Activated CD8-positive, alpha-beta T cell treated with anti-CD3 and anti-CD28 coated beads, Interleukin-2, amount 10 ng/mL, durations not matched to agents 7 days and 5 days (primary cell): ENCODE measurements around the gene CCDC110. TPM values are rescaled to one million over a fixed set of nuclear protein-coding genes. Genes with fewer than 3 reads are reported as not detected.

ENCODE experiments used
- ATAC-seq: fragments of 150-1000 bp; cut with Tn5 transposase; one replicate; pipeline ENCODE4 v1.10.0; 2021; ENCODE audit warnings: moderate library complexity
- CTCF ChIA-PET: fragments of 350-600 bp; sonication (Branson Sonifier 250); formaldehyde crosslinking; loops from one replicate; lab custom pipeline; 2021; ENCODE audit warnings: antibody characterized with exemption; lab: Charles Lee
- POLR2A ChIA-PET: fragments of 350-600 bp; sonication (Branson Sonifier 250); formaldehyde crosslinking; loops from one replicate; lab custom pipeline; 2021; ENCODE audit warnings: antibody characterized with exemption; lab: Charles Lee
- DNase-seq: peaks from one replicate; pipeline ENCODE4 v3.0.0-alpha.2; 2020
- H3K27ac Mint-ChIP-seq: one replicate; pipeline ENCODE4 v1.8.0; 2021; ENCODE audit warnings: mild to moderate bottlenecking, mixed read lengths
- H3K27me3 Mint-ChIP-seq: one replicate; pipeline ENCODE4 v1.8.0; 2021; ENCODE audit warnings: low read depth, mixed read lengths
- H3K36me3 Mint-ChIP-seq: one replicate; pipeline ENCODE4 v1.8.0; 2021; ENCODE audit warnings: low read depth, mixed read lengths
- H3K4me1 Mint-ChIP-seq: one replicate; pipeline ENCODE4 v1.8.0; 2021; ENCODE audit warnings: low read depth, mixed read lengths
- H3K4me3 Mint-ChIP-seq: one replicate; pipeline ENCODE4 v1.8.0; 2021; ENCODE audit warnings: mild to moderate bottlenecking, mixed read lengths
- H3K9me3 Mint-ChIP-seq: one replicate; pipeline ENCODE4 v1.8.0; 2022; ENCODE audit warnings: mixed read lengths; ENCODE audit not compliant: insufficient read depth
- total RNA-seq, 2 experiments: library from RNA; stranded (reverse); gene quantifications; one replicate each; pipeline ENCODE4 v1.2.3, GENCODE V29; 2021

The CCDC110 gene
- total RNA-seq, 2 experiments from 2014 or later, result not detected

GRCh38 chr4:185469580-185470154 is 1.9 kb downstream of the CCDC110 start:
- ATAC-seq (no peak), DNase-seq (no peak)
- Mint-ChIP-seq H3K9me3 (no peaks in the 10 kb centered on the region), H3K27ac (no peak overlapping the region), H3K4me3 (no peak overlapping the region), H3K4me1 (peaks cover 8% of the 10 kb centered on the region), H3K27me3 (peaks cover 51% of the 10 kb centered on the region), H3K36me3 (no peaks in the 10 kb centered on the region)
- POLR2A ChIA-PET, result no interaction called here
- CTCF ChIA-PET, result interaction anchor here (1.3 kb wide), 1 partner anchor 568 kb away, joined by 3 read pairs; no protein-coding TSS in a partner anchor

- ATAC-seq, result no peak
- Mint-ChIP-seq H3K9me3 (no peaks in the 10 kb centered on the region), H3K4me3 (no peak overlapping the region), H3K4me1 (peaks cover 8% of the 10 kb centered on the region), H3K36me3 (no peaks in the 10 kb centered on the region), H3K27ac (no peak overlapping the region), H3K27me3 (peaks cover 51% of the 10 kb centered on the region)
- DNase-seq, result no peak
- CTCF ChIA-PET, result no interaction called here
- POLR2A ChIA-PET, result no interaction called here
These were observed 2.5 kb downstream of the CCDC110 start for GRCh38 chr4:185468999-185469398.

- no peak overlapping the region for H3K4me3 Mint-ChIP-seq
- POLR2A ChIA-PET, result no interaction called here
- H3K9me3 Mint-ChIP-seq, result no peaks in the 10 kb centered on the region
- no peak for ATAC-seq
- CTCF ChIA-PET, result interaction anchor here (1.0 kb wide), 1 partner anchor 22 kb away, joined by 3 read pairs; no protein-coding TSS in a partner anchor
- peaks cover 52% of the 10 kb centered on the region for H3K27me3 Mint-ChIP-seq
- peaks cover 8% of the 10 kb centered on the region for H3K4me1 Mint-ChIP-seq
- H3K36me3 Mint-ChIP-seq, result no peaks in the 10 kb centered on the region
- no peak overlapping the region for H3K27ac Mint-ChIP-seq
- no peak for DNase-seq
These were observed 3.5 kb downstream of the CCDC110 start for GRCh38 chr4:185467991-185468390.

- H3K4me1 Mint-ChIP-seq, result peaks cover 8% of the 10 kb centered on the region
- ChIA-PET POLR2A (no interaction called here), CTCF (interaction anchor here (1.0 to 1.3 kb wide), 2 partner anchors 21 to 33 kb away, joined by 3 read pairs; no protein-coding TSS in a partner anchor)
- no peak overlapping the region for H3K4me3 Mint-ChIP-seq
- no peaks in the 10 kb centered on the region for H3K36me3 Mint-ChIP-seq
- no peak for DNase-seq
- no peaks in the 10 kb centered on the region for H3K9me3 Mint-ChIP-seq
- peaks cover 52% of the 10 kb centered on the region for H3K27me3 Mint-ChIP-seq
- no peak for ATAC-seq
- H3K27ac Mint-ChIP-seq, result no peak overlapping the region
These were observed 4.4 kb downstream of the CCDC110 start for GRCh38 chr4:185467101-185467500.

GRCh38 chr4:185465707-185466106 is 5.8 kb downstream of the CCDC110 start:
- Mint-ChIP-seq H3K27ac (no peak overlapping the region), H3K36me3 (no peaks in the 10 kb centered on the region), H3K9me3 (no peaks in the 10 kb centered on the region), H3K4me3 (no peak overlapping the region), H3K27me3 (peaks cover 52% of the 10 kb centered on the region), H3K4me1 (peaks cover 4% of the 10 kb centered on the region)
- ATAC-seq (no peak), DNase-seq (no peak)
- POLR2A ChIA-PET, result no interaction called here
- CTCF ChIA-PET, result no interaction called here

- ATAC-seq (no peak), DNase-seq (no peak)
- Mint-ChIP-seq H3K27me3 (peaks cover 54% of the 10 kb centered on the region), H3K4me3 (no peak overlapping the region), H3K27ac (no peak overlapping the region), H3K36me3 (no peaks in the 10 kb centered on the region), H3K4me1 (no peaks in the 10 kb centered on the region), H3K9me3 (no peaks in the 10 kb centered on the region)
- ChIA-PET POLR2A (no interaction called here), CTCF (no interaction called here)
These were observed 6.6 kb downstream of the CCDC110 start for GRCh38 chr4:185464887-185465286.

- Mint-ChIP-seq H3K4me1 (no peaks in the 10 kb centered on the region), H3K27ac (no peak overlapping the region), H3K36me3 (no peaks in the 10 kb centered on the region), H3K4me3 (no peak overlapping the region), H3K27me3 (peaks cover 52% of the 10 kb centered on the region), H3K9me3 (no peaks in the 10 kb centered on the region)
- POLR2A ChIA-PET, result no interaction called here
- CTCF ChIA-PET, result no interaction called here
- no peak for ATAC-seq
- no peak for DNase-seq
These were observed 7.3 kb downstream of the CCDC110 start for GRCh38 chr4:185464183-185464582.

- no peak for DNase-seq
- H3K27ac Mint-ChIP-seq, result no peak overlapping the region
These were observed 8.0 kb downstream of the CCDC110 start for GRCh38 chr4:185463541-185463940.

GRCh38 chr4:185461565-185461964 is 10.0 kb downstream of the CCDC110 start:
- Mint-ChIP-seq H3K4me3 (no peak overlapping the region), H3K27ac (no peak overlapping the region), H3K9me3 (no peaks in the 10 kb centered on the region), H3K4me1 (no peaks in the 10 kb centered on the region), H3K36me3 (no peaks in the 10 kb centered on the region), H3K27me3 (peaks cover 38% of the 10 kb centered on the region)
- DNase-seq (no peak), ATAC-seq (no peak)
- POLR2A ChIA-PET, result no interaction called here
- CTCF ChIA-PET, result interaction anchor here (0.6 kb wide), 1 partner anchor 33 kb away, joined by 3 read pairs; no protein-coding TSS in a partner anchor

More at GRCh38 chr4:185463541-185463940, 8.0 kb downstream of the CCDC110 start:
- no peaks in the 10 kb centered on the region for H3K4me1 Mint-ChIP-seq
- peaks cover 50% of the 10 kb centered on the region for H3K27me3 Mint-ChIP-seq
- no peaks in the 10 kb centered on the region for H3K9me3 Mint-ChIP-seq
- ATAC-seq, result no peak
- H3K4me3 Mint-ChIP-seq, result no peak overlapping the region
- POLR2A ChIA-PET, result no interaction called here
- H3K36me3 Mint-ChIP-seq, result no peaks in the 10 kb centered on the region
- CTCF ChIA-PET, result no interaction called here

GRCh38 chr4:185457136-185457535 is 14.4 kb downstream of the CCDC110 start:
- ChIA-PET POLR2A (no interaction called here), CTCF (no interaction called here)
- Mint-ChIP-seq H3K4me1 (no peaks in the 10 kb centered on the region), H3K9me3 (no peaks in the 10 kb centered on the region), H3K36me3 (no peaks in the 10 kb centered on the region), H3K4me3 (no peak overlapping the region), H3K27me3 (peaks cover 23% of the 10 kb centered on the region), H3K27ac (no peak overlapping the region)
- ATAC-seq (no peak), DNase-seq (no peak)

- Mint-ChIP-seq H3K9me3 (no peaks in the 10 kb centered on the region), H3K4me3 (no peak overlapping the region), H3K4me1 (no peaks in the 10 kb centered on the region), H3K36me3 (no peaks in the 10 kb centered on the region), H3K27ac (no peak overlapping the region), H3K27me3 (peaks cover 21% of the 10 kb centered on the region)
- no peak for ATAC-seq
- ChIA-PET CTCF (no interaction called here), POLR2A (no interaction called here)
- DNase-seq, result no peak
These were observed 15.4 kb downstream of the CCDC110 start for GRCh38 chr4:185456131-185456530.

GRCh38 chr4:185445209-185445608 is 26.3 kb downstream of the CCDC110 start:
- H3K27ac Mint-ChIP-seq, result no peak overlapping the region
- CTCF ChIA-PET, result no interaction called here

GRCh38 chr4:185441479-185441878 is 30.1 kb downstream of the CCDC110 start:
- no peaks in the 10 kb centered on the region for H3K9me3 Mint-ChIP-seq
- no peaks in the 10 kb centered on the region for H3K36me3 Mint-ChIP-seq
- POLR2A ChIA-PET, result no interaction called here
- H3K4me1 Mint-ChIP-seq, result no peaks in the 10 kb centered on the region
- no peak overlapping the region for H3K27ac Mint-ChIP-seq
- H3K4me3 Mint-ChIP-seq, result no peak overlapping the region
- H3K27me3 Mint-ChIP-seq, result peaks cover 4% of the 10 kb centered on the region
- ATAC-seq (no peak), DNase-seq (no peak)
- CTCF ChIA-PET, result no interaction called here

More at GRCh38 chr4:185445209-185445608, 26.3 kb downstream of the CCDC110 start:
- no peaks in the 10 kb centered on the region for H3K4me1 Mint-ChIP-seq
- ATAC-seq (no peak), DNase-seq (no peak)
- peaks cover 4% of the 10 kb centered on the region for H3K27me3 Mint-ChIP-seq
- POLR2A ChIA-PET, result no interaction called here
- H3K4me3 Mint-ChIP-seq, result no peak overlapping the region
- H3K36me3 Mint-ChIP-seq, result no peaks in the 10 kb centered on the region
- no peaks in the 10 kb centered on the region for H3K9me3 Mint-ChIP-seq
